SK-N-SH (cell line): Measurements from ENCODE around the gene PARD3B. TPM values are rescaled to one million over a fixed set of nuclear protein-coding genes. Genes with fewer than 3 reads are reported as not detected.

Experiments
- CTCF ChIA-PET: fragments of 300-600, 350-600 bp; formaldehyde crosslinking; extraction: SDS; loops from one replicate; lab custom pipeline; 2021; lab: Yijun Ruan, JAX
- POLR2A ChIA-PET: fragments of 350-600 bp; sonication (Branson Sonifier 250); formaldehyde crosslinking; extraction: SDS; loops from one replicate; lab custom pipeline; 2020; ENCODE audit warnings: antibody characterized with exemption, inconsistent platforms; lab: Yijun Ruan, JAX
- DNase-seq: peaks from one replicate; pipeline ENCODE4 v3.0.0; 2012
- H2AFZ ChIP-seq: fragments of 200-600 bp; sonication (generic); 2 replicates; pipeline ENCODE4 v1.8.1; 2016; ENCODE audit warnings: antibody characterized with exemption, mild to moderate bottlenecking, low read depth
- H3F3A ChIP-seq: fragments of 200-600 bp; sonication (generic); replicated peaks from 2 replicates; pipeline ENCODE3; 2016; ENCODE audit warnings: antibody characterized with exemption, mild to moderate bottlenecking; ENCODE audit not compliant: insufficient read depth
- H3K27ac ChIP-seq, 2 experiments: fragments of 200-500 bp in 1 of 2; fragments of 200-600 bp in 1 of 2; sonication (Bioruptor generic) in 1 of 2; sonication (generic), shearing (Covaris generic) in 1 of 2; 2 replicates each; pipeline versions ENCODE4 v1.5.1 to v1.6.1; 2014 to 2016; ENCODE audit warnings: low read depth in 2 of 2, inconsistent platforms in 1 of 2, low read length in 1 of 2, mild to moderate bottlenecking in 1 of 2, mixed read lengths in 1 of 2
- H3K27me3 ChIP-seq: fragments of 200-600 bp; sonication (generic), shearing (Covaris generic); 2 replicates; pipeline ENCODE4 v1.6.1; 2016; ENCODE audit warnings: mixed run types; ENCODE audit not compliant: insufficient read depth
- H3K36me3 ChIP-seq, 2 experiments: fragments of 200-500 bp in 1 of 2; fragments of 200-600 bp in 1 of 2; sonication (Bioruptor generic) in 1 of 2; sonication (generic) in 1 of 2; replicated peaks in 1 of 2; 2 replicates each; pipeline versions ENCODE3 to v1.5.1; 2014 to 2016; ENCODE audit warnings: low read length in 1 of 2, mild to moderate bottlenecking in 1 of 2; ENCODE audit not compliant: insufficient read depth in 2 of 2, control insufficient read depth in 1 of 2
- H3K4me1 ChIP-seq, 2 experiments: fragments of 200-500 bp in 1 of 2; fragments of 200-600 bp in 1 of 2; sonication (Bioruptor generic) in 1 of 2; sonication (generic), shearing (Covaris generic) in 1 of 2; 2 replicates each; pipeline versions ENCODE4 v1.5.1 to v1.6.1; 2014 to 2016; ENCODE audit warnings: low read depth in 1 of 2, low read length in 1 of 2, mixed run types in 1 of 2; ENCODE audit not compliant: insufficient read depth in 2 of 2, control insufficient read depth in 1 of 2
- H3K4me2 ChIP-seq: fragments of 200-600 bp; sonication (generic), shearing (Covaris generic); 2 replicates; pipeline ENCODE4 v1.6.1; 2017; ENCODE audit warnings: mixed run types
- H3K4me3 ChIP-seq, 2 experiments: fragments of 200-500 bp in 1 of 2; fragments of 200-600 bp in 1 of 2; sonication (Bioruptor generic) in 1 of 2; sonication (generic), shearing (Covaris generic) in 1 of 2; 2 replicates each; pipeline versions ENCODE4 v1.5.1 to v1.8.1; 2014 to 2016; ENCODE audit warnings: low read depth in 2 of 2, inconsistent platforms in 1 of 2, low read length in 1 of 2, mild to moderate bottlenecking in 1 of 2, mixed read lengths in 1 of 2, moderate library complexity in 1 of 2
- H3K79me2 ChIP-seq: fragments of 200-600 bp; sonication (generic); 2 replicates; pipeline ENCODE4 v1.8.1; 2017; ENCODE audit warnings: mild to moderate bottlenecking; ENCODE audit not compliant: insufficient read depth
- H3K9ac ChIP-seq: fragments of 200-600 bp; sonication (generic); 2 replicates; pipeline ENCODE4 v1.6.1; 2017; ENCODE audit warnings: mixed run types
- H3K9me2 ChIP-seq: fragments of 200-600 bp; sonication (generic); 2 replicates; pipeline ENCODE4 v1.6.1; 2017; ENCODE audit warnings: mixed run types
- H3K9me3 ChIP-seq: fragments of 200-600 bp; sonication (generic); 2 replicates; pipeline ENCODE4 v1.6.1; 2017; ENCODE audit warnings: mixed run types, mild to moderate bottlenecking, moderate library complexity
- H4K20me1 ChIP-seq: fragments of 200-600 bp; sonication (generic); 2 replicates; pipeline ENCODE4 v1.6.1; 2017; ENCODE audit warnings: mild to moderate bottlenecking, mixed run types; ENCODE audit not compliant: insufficient read depth
- CHD2 ChIP-seq: fragments of 150-350 bp; IDR thresholded peaks from 2 replicates; pipeline ENCODE4 v1.6.1; 2018; ENCODE audit warnings: low read length; ENCODE audit not compliant: partially characterized antibody
- CTCF ChIP-seq: fragments of 200-600 bp; sonication (generic); IDR thresholded peaks from 2 replicates; pipeline ENCODE4 v1.6.1; 2017; ENCODE audit warnings: antibody characterized with exemption, mild to moderate bottlenecking, moderate library complexity
- GABPA ChIP-seq: IDR thresholded peaks from 2 replicates; pipeline ENCODE4 v1.4.0; 2012; ENCODE audit warnings: low read depth, mild to moderate bottlenecking
- GATA2 ChIP-seq: sonication (generic); formaldehyde crosslinking; IDR thresholded peaks from 2 replicates; pipeline ENCODE4 v1.5.0; 2020; ENCODE audit warnings: mild to moderate bottlenecking, missing genetic modification reagents
- IRF3 ChIP-seq: fragments of 150-350 bp; IDR thresholded peaks from 2 replicates; pipeline ENCODE4 v1.6.1; 2016; ENCODE audit warnings: mild to moderate bottlenecking, low read depth, low read length
- MAX ChIP-seq: IDR thresholded peaks from 2 replicates; pipeline ENCODE4 v1.4.0; 2012; ENCODE audit warnings: low read depth
- MEF2A ChIP-seq: IDR thresholded peaks from 2 replicates; pipeline ENCODE4 v1.4.0; 2012; ENCODE audit warnings: low read depth, borderline replicate concordance
- MXI1 ChIP-seq: IDR thresholded peaks from 2 replicates; pipeline ENCODE4 v1.6.1; 2012; ENCODE audit warnings: mild to moderate bottlenecking, low read depth, low read length, improper control_type of control experiment
- NRF1 ChIP-seq: IDR thresholded peaks from 2 replicates; pipeline ENCODE4 v1.6.1; 2012; ENCODE audit warnings: low read depth, mild to moderate bottlenecking, low read length
- POLR2AphosphoS5 ChIP-seq: IDR thresholded peaks from 2 replicates; pipeline ENCODE4 v1.6.1; 2012; ENCODE audit warnings: low read depth, low read length
- RFX5 ChIP-seq: IDR thresholded peaks from 2 replicates; pipeline ENCODE4 v1.6.1; 2012; ENCODE audit warnings: mild to moderate bottlenecking, improper control_type of control experiment, low read length
- RXRA ChIP-seq: IDR thresholded peaks from 2 replicates; pipeline ENCODE4 v1.4.0; 2012; ENCODE audit warnings: low read depth, mild to moderate bottlenecking, borderline replicate concordance
- SIN3A ChIP-seq: IDR thresholded peaks from 2 replicates; pipeline ENCODE4 v1.6.1; 2012; ENCODE audit warnings: low read depth, mild to moderate bottlenecking, low read length, moderate library complexity, borderline replicate concordance
- TAF1 ChIP-seq: IDR thresholded peaks from 2 replicates; pipeline ENCODE4 v1.6.1; 2012; ENCODE audit warnings: low read depth, mild to moderate bottlenecking, low read length, moderate library complexity, borderline replicate concordance
- TEAD4 ChIP-seq: IDR thresholded peaks from 2 replicates; pipeline ENCODE4 v1.4.0; 2012; ENCODE audit warnings: mild to moderate bottlenecking, borderline replicate concordance; ENCODE audit not compliant: insufficient read depth
- WGBS: methylation state at CpG from one replicate; pipeline ENCODE4 v1.1.6; 2017; ENCODE audit warnings: low lambda C conversion rate; 5-methylcytosine and 5-hydroxymethylcytosine counted together
- polyA plus RNA-seq, 3 experiments: library from polyadenylated mRNA; depleted of rRNA; stranded (reverse); fragments of >200 nt; gene quantifications; 2 replicates each; pipeline ENCODE4 v1.2.3, GENCODE V29; 2012

PARD3B gene
- polyA plus RNA-seq, 1 of the 3 experiments (the other 2 are of a cell fraction): 0.87 TPM

GRCh38 chr2:205555566-205556230, 1010.4 kb downstream of the PARD3B start (continued):
- TF ChIP-seq IRF3 (no peak), TEAD4 (no peak), CTCF (no peak), MEF2A (no peak), RXRA (no peak), RFX5 (no peak)

GRCh38 chr2:205556357-205556756, 1011.1 kb downstream of the PARD3B start:
- Histone ChIP-seq H3K9me3 (no peaks in the 10 kb centered on the region), H3F3A (no peaks in the 10 kb centered on the region), H3K9me2 (no peaks in the 10 kb centered on the region), H3K4me1 (peaks cover 0 to 26% of the 10 kb centered on the region in 2 experiments; a peak in 1 of 4 replicates), H3K4me2 (no peak overlapping the region), H3K36me3 (no peaks in the 10 kb centered on the region), H3K4me3 (no peak overlapping the region), H2AFZ (no peak overlapping the region), H3K79me2 (no peaks in the 10 kb centered on the region), H3K27ac (no peak overlapping the region; a peak in 1 of 4 replicates), H3K27me3 (no peaks in the 10 kb centered on the region), H4K20me1 (no peaks in the 10 kb centered on the region), H3K9ac (no peak overlapping the region)
- TF ChIP-seq NRF1: no peak
- TF ChIP-seq TAF1: no peak
- TF ChIP-seq GATA2: no peak
- no peak for TF ChIP-seq MAX
- no peak for TF ChIP-seq GABPA
- no peak for TF ChIP-seq CHD2
- TF ChIP-seq CTCF: no peak
- TF ChIP-seq MEF2A: no peak
- TF ChIP-seq SIN3A: no peak
- no peak for TF ChIP-seq POLR2AphosphoS5
- TF ChIP-seq MXI1: no peak
- ChIA-PET POLR2A (no interaction called here), CTCF (interaction anchor here (1.0 to 1.2 kb wide), 2 partner anchors 9 to 119 kb away, joined by 3 read pairs; no protein-coding TSS in a partner anchor)
- WGBS: 95% methylated on average over 5 of the region's 5 CpGs
- no peak for DNase-seq
